IMR-90 (cell line): Measurements from ENCODE around the gene C6orf52. TPM values are rescaled to one million over a fixed set of nuclear protein-coding genes. Genes with fewer than 3 reads are reported as not detected.
A peak's percentile ranks its signal among the peaks of the same experiment; 100 is the strongest.

Experiments
- ATAC-seq: fragments of 200-7000 bp; cut with Tn5 transposase; 2 replicates; pipeline ENCODE4 v1.9.1; 2020; ENCODE audit warnings: low read depth, mild to moderate bottlenecking, moderate library complexity
- BruUV-seq: library from RNA; stranded (reverse); fragments of 400-500 nt; replicated peaks from 2 replicates; lab custom pipeline; 2021; lab: Mats Ljungman, UMichigan
- CTCF ChIA-PET: fragments of 300-600 bp; formaldehyde crosslinking; extraction: SDS; loops from one replicate; lab custom pipeline; 2021; ENCODE audit warnings: antibody characterized with exemption; lab: Yijun Ruan, JAX
- POLR2A ChIA-PET: fragments of 300-600 bp; sonication (Branson Sonifier 250); formaldehyde crosslinking; loops from one replicate; lab custom pipeline; 2022; ENCODE audit warnings: antibody characterized with exemption; ENCODE audit not compliant: unreplicated experiment; lab: Charles Lee
- DNase-seq: peaks from one replicate; pipeline ENCODE4 v3.0.0; 2013
- H2AFZ ChIP-seq: replicated peaks from 2 replicates; pipeline ENCODE3; 2013; ENCODE audit warnings: low read length, mild to moderate bottlenecking; ENCODE audit not compliant: poor library complexity
- H2AK5ac ChIP-seq: 2 replicates; pipeline ENCODE4 v1.6.1; 2013; ENCODE audit warnings: low read depth, low read length, inconsistent platforms
- H2AK9ac ChIP-seq: replicated peaks from 2 replicates; pipeline ENCODE3; 2013; ENCODE audit warnings: mild to moderate bottlenecking, low read depth, low read length, moderate library complexity; ENCODE audit not compliant: poor library complexity
- H2BK120ac ChIP-seq: 2 replicates; pipeline ENCODE4 v1.6.1; 2013; ENCODE audit warnings: low read depth, low read length, inconsistent platforms
- H2BK15ac ChIP-seq: 3 replicates; pipeline ENCODE4 v1.6.1; 2013; ENCODE audit warnings: low read depth, low read length, inconsistent platforms
- H2BK20ac ChIP-seq: 2 replicates; pipeline ENCODE4 v1.6.1; 2013; ENCODE audit warnings: low read depth, mild to moderate bottlenecking, inconsistent platforms, low read length, moderate library complexity
- H2BK5ac ChIP-seq: 2 replicates; pipeline ENCODE4 v1.6.1; 2013; ENCODE audit warnings: mild to moderate bottlenecking, low read depth, low read length, inconsistent platforms; ENCODE audit not compliant: poor library complexity, severe bottlenecking
- H3K14ac ChIP-seq: replicated peaks from 2 replicates; pipeline ENCODE4 v1.6.1; 2013; ENCODE audit warnings: low read depth, low read length, inconsistent platforms
- H3K18ac ChIP-seq: 2 replicates; pipeline ENCODE4 v1.6.1; 2013; ENCODE audit warnings: low read depth, low read length, control low read depth
- H3K23ac ChIP-seq: 2 replicates; pipeline ENCODE4 v1.6.1; 2013; ENCODE audit warnings: low read depth, low read length, inconsistent platforms
- H3K27ac ChIP-seq: 2 replicates; pipeline ENCODE4 v1.5.1; 2013; ENCODE audit warnings: mild to moderate bottlenecking, control low read depth, low read length; ENCODE audit not compliant: insufficient read depth
- H3K27me3 ChIP-seq: 2 replicates; pipeline ENCODE4 v1.6.1; 2013; ENCODE audit warnings: low read length; ENCODE audit not compliant: control insufficient read depth, insufficient read depth
- H3K36me3 ChIP-seq: 2 replicates; pipeline ENCODE4 v1.6.1; 2013; ENCODE audit warnings: low read length, mixed read lengths; ENCODE audit not compliant: control insufficient read depth, insufficient read depth
- H3K4ac ChIP-seq: 2 replicates; pipeline ENCODE4 v1.6.1; 2013; ENCODE audit warnings: low read depth, low read length, inconsistent platforms
- H3K4me1 ChIP-seq: 2 replicates; pipeline ENCODE4 v1.6.1; 2013; ENCODE audit warnings: low read length, mixed read lengths; ENCODE audit not compliant: control insufficient read depth, insufficient read depth
- H3K4me2 ChIP-seq: 2 replicates; pipeline ENCODE4 v1.6.1; 2013; ENCODE audit warnings: low read depth, mild to moderate bottlenecking, control low read depth, low read length, moderate library complexity
- H3K4me3 ChIP-seq: 2 replicates; pipeline ENCODE4 v1.5.1; 2013; ENCODE audit warnings: low read depth, mild to moderate bottlenecking, control low read depth, low read length, moderate library complexity; ENCODE audit not compliant: insufficient read depth
- H3K56ac ChIP-seq: 2 replicates; pipeline ENCODE4 v1.6.1; 2013; ENCODE audit warnings: low read length, inconsistent platforms; ENCODE audit not compliant: insufficient read depth; ENCODE audit errors: extremely low read depth
- H3K79me1 ChIP-seq, 2 experiments: 2 replicates each; pipeline ENCODE4 v1.6.1; 2013; ENCODE audit warnings: low read length in 2 of 2, inconsistent platforms in 1 of 2, low read depth in 1 of 2
- H3K9ac ChIP-seq: 2 replicates; pipeline ENCODE4 v1.6.1; 2013; ENCODE audit warnings: low read depth, low read length, control low read depth
- H3K9me1 ChIP-seq: 2 replicates; pipeline ENCODE4 v1.6.1; 2013; ENCODE audit warnings: low read length, inconsistent platforms; ENCODE audit not compliant: insufficient read depth
- H3K9me3 ChIP-seq: 2 replicates; pipeline ENCODE4 v1.6.1; 2013; ENCODE audit warnings: low read length; ENCODE audit not compliant: control insufficient read depth, insufficient read depth
- H4K20me1 ChIP-seq: 2 replicates; pipeline ENCODE4 v1.6.1; 2013; ENCODE audit warnings: low read length, inconsistent platforms; ENCODE audit not compliant: insufficient read depth
- H4K5ac ChIP-seq: 2 replicates; pipeline ENCODE4 v1.6.1; 2013; ENCODE audit warnings: mild to moderate bottlenecking, low read depth, low read length, control low read depth
- H4K8ac ChIP-seq, 2 experiments: 2 replicates each; pipeline ENCODE4 v1.6.1; 2013; ENCODE audit warnings: low read depth in 2 of 2, low read length in 2 of 2, control low read depth in 1 of 2, inconsistent platforms in 1 of 2
- H4K91ac ChIP-seq: 2 replicates; pipeline ENCODE4 v1.6.1; 2013; ENCODE audit warnings: low read depth, low read length, inconsistent platforms; ENCODE audit not compliant: insufficient read depth
- BHLHE40 ChIP-seq: fragments of 150-350 bp; IDR thresholded peaks from 2 replicates; pipeline ENCODE4 v1.6.1; 2016; ENCODE audit warnings: mild to moderate bottlenecking, low read depth, low read length
- CEBPB ChIP-seq: IDR thresholded peaks from 2 replicates; pipeline ENCODE4 v1.6.1; 2012; ENCODE audit warnings: low read depth, low read length, improper control_type of control experiment
- CHD1 ChIP-seq: IDR thresholded peaks from 2 replicates; pipeline ENCODE4 v1.6.1; 2012; ENCODE audit warnings: low read depth, low read length, improper control_type of control experiment
- FOS ChIP-seq: fragments of 150-350 bp; IDR thresholded peaks from 2 replicates; pipeline ENCODE4 v1.6.1; 2016; ENCODE audit warnings: low read depth, low read length
- MAZ ChIP-seq: IDR thresholded peaks from 2 replicates; pipeline ENCODE4 v1.6.1; 2012; ENCODE audit warnings: low read depth, mild to moderate bottlenecking, low read length, improper control_type of control experiment, moderate library complexity, borderline replicate concordance
- MXI1 ChIP-seq: IDR thresholded peaks from 2 replicates; pipeline ENCODE4 v1.6.1; 2012; ENCODE audit warnings: low read depth, mild to moderate bottlenecking, low read length, moderate library complexity, borderline replicate concordance
- NFE2L2 ChIP-seq: fragments of 150-350 bp; IDR thresholded peaks from 2 replicates; pipeline ENCODE4 v1.6.1; 2016; ENCODE audit warnings: low read depth, mild to moderate bottlenecking, low read length
- POLR2A ChIP-seq: IDR thresholded peaks from 2 replicates; pipeline ENCODE4 v1.6.1; 2012; ENCODE audit warnings: mild to moderate bottlenecking, low read depth, low read length
- RAD21 ChIP-seq: IDR thresholded peaks from 2 replicates; pipeline ENCODE4 v1.6.1; 2012; ENCODE audit warnings: low read length, improper control_type of control experiment
- RCOR1 ChIP-seq: IDR thresholded peaks from 2 replicates; pipeline ENCODE4 v1.6.1; 2012; ENCODE audit warnings: mild to moderate bottlenecking, low read length, improper control_type of control experiment; ENCODE audit not compliant: insufficient replicate concordance
- RFX5 ChIP-seq: IDR thresholded peaks from 2 replicates; pipeline ENCODE4 v1.8.0; 2012; ENCODE audit warnings: low read depth, mild to moderate bottlenecking, low read length, moderate library complexity
- SMC3 ChIP-seq: fragments of 150-350 bp; IDR thresholded peaks from 2 replicates; pipeline ENCODE4 v1.6.1; 2016; ENCODE audit warnings: low read depth, mild to moderate bottlenecking, antibody characterized with exemption, low read length, moderate library complexity
- WGBS, 2 experiments: methylation state at CpG; one replicate each; pipeline versions ENCODE4 v1.1.5 to v1.1.7; 2013; ENCODE audit warnings: missing lambda C conversion rate in 2 of 2; ENCODE audit not compliant: insufficient read length in 1 of 2; ENCODE audit errors: extremely low coverage in 2 of 2; 5-methylcytosine and 5-hydroxymethylcytosine counted together
- dilution Hi-C: fragments of 300-500 bp; cut with HindIII; formaldehyde crosslinking; loops from one replicate; pipeline ENCODE4 v1.14.3; 2018; ENCODE audit warnings: low sequenced_read_pairs; ENCODE audit not compliant: unreplicated experiment
- in situ Hi-C: fragments of 300-500 bp; cut with MboI; formaldehyde crosslinking; loops from 3 replicates; pipeline ENCODE4 v1.14.3; 2019; ENCODE audit warnings: low sequenced_read_pairs, inconsistent platforms, mixed read lengths
- intact Hi-C: fragments of 100-400 bp; cut with micrococcal nuclease; formaldehyde crosslinking; loops from 2 replicates; pipeline ENCODE4 v1.10.0; 2022
- polyA plus RNA-seq, 3 experiments: library from polyadenylated mRNA; depleted of rRNA; stranded (reverse); fragments of >200 nt; gene quantifications; 2 replicates each; pipeline ENCODE4 v1.2.3, GENCODE V29; 2012; ENCODE audit warnings: low replicate concordance in 1 of 3
- total RNA-seq: library from RNA; depleted of rRNA; stranded (reverse); fragments of >200 nt; gene quantifications from 2 replicates; pipeline ENCODE4 v1.2.3, GENCODE V29; 2012
- TF ChIP-seq, protein P1 (sequence below): conservative IDR thresholded peaks from 2 replicates; pipeline ENCODE4 v1.5.1; 2012; ENCODE audit warnings: mild to moderate bottlenecking, low read depth, low read length, improper control_type of control experiment

C6orf52 gene
- total and polyA plus RNA-seq, 2 of the 4 experiments (the other 2 are of a cell fraction), result 0.31 TPM; not detected in 1

- H2BK5ac ChIP-seq, result peak overlapping the region; percentile 89
- dilution Hi-C loops, result no loop called here
These were observed 756 bp upstream of the C6orf52 start for GRCh38 chr6:10695086-10695657.

More at GRCh38 chr6:10695086-10695657, 756 bp upstream of the C6orf52 start:
- TSS peak; percentile 77 for BruUV-seq
- H3K9ac ChIP-seq, result peak overlapping the region; percentile 79
- peak overlapping the region; percentile 77 for H3K56ac ChIP-seq
- peak overlapping the region; percentile 97; the same call in 1 of the 2 replicates for H4K91ac ChIP-seq
- peak overlapping the region; percentile 65; the same call in 1 of the 2 replicates for H3K4ac ChIP-seq
- H3K4me2 ChIP-seq, result peak overlapping the region; percentile 99
- 0% methylated on average over 4 of the region's 17 CpGs; no CpG with 5 or more reads in 1 of the 2 experiments for WGBS, 2 experiments
- peak overlapping the region; percentile 82 for H3K4me3 ChIP-seq
- H3K27ac ChIP-seq, result peak overlapping the region; percentile 86
- H2AK9ac ChIP-seq, result peak overlapping the region; percentile 88
- no peak overlapping the region for H2BK15ac ChIP-seq
- H2BK120ac ChIP-seq, result no peak overlapping the region
- DNase-seq (peak; percentile 0), ATAC-seq (no peak)
- H3K9me3 ChIP-seq, result no peaks in the 10 kb centered on the region
- 0 out of 2 replicates have a peak overlapping the region, but pooled peaks have one; percentile 44 for H2AK5ac ChIP-seq
- H2BK20ac ChIP-seq, result no peak overlapping the region
- H3K27me3 ChIP-seq, result no peaks in the 10 kb centered on the region
- peaks cover 2% of the 10 kb centered on the region; the same call in 1 of the 2 replicates for H3K4me1 ChIP-seq
- H3K36me3 ChIP-seq, result peaks cover 5% of the 10 kb centered on the region
- no peak for TF ChIP-seq NFE2L2
- no peak for TF ChIP-seq RAD21
- TF ChIP-seq FOS, result no peak
- TF ChIP-seq RCOR1, result no peak
- TF ChIP-seq CHD1, result no peak
- TF ChIP-seq, protein P1, sequence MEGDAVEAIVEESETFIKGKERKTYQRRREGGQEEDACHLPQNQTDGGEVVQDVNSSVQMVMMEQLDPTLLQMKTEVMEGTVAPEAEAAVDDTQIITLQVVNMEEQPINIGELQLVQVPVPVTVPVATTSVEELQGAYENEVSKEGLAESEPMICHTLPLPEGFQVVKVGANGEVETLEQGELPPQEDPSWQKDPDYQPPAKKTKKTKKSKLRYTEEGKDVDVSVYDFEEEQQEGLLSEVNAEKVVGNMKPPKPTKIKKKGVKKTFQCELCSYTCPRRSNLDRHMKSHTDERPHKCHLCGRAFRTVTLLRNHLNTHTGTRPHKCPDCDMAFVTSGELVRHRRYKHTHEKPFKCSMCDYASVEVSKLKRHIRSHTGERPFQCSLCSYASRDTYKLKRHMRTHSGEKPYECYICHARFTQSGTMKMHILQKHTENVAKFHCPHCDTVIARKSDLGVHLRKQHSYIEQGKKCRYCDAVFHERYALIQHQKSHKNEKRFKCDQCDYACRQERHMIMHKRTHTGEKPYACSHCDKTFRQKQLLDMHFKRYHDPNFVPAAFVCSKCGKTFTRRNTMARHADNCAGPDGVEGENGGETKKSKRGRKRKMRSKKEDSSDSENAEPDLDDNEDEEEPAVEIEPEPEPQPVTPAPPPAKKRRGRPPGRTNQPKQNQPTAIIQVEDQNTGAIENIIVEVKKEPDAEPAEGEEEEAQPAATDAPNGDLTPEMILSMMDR, result no peak
- no peak for TF ChIP-seq MXI1
- no peak for TF ChIP-seq BHLHE40
- TF ChIP-seq SMC3, result no peak
- no peak for TF ChIP-seq MAZ
- TF ChIP-seq RFX5, result no peak
- TF ChIP-seq POLR2A, result no peak
- no peak for TF ChIP-seq CEBPB
- peak overlapping the region; percentile 37; the same call in 1 of the 2 replicates for H3K14ac ChIP-seq
- peaks cover 28 to 36% of the 10 kb centered on the region in 2 experiments for H3K79me1 ChIP-seq
- peak overlapping the region; percentile 95 for H2AFZ ChIP-seq
- ChIA-PET CTCF (interaction anchor here (0.7 to 0.9 kb wide), 2 partner anchors 19 to 167 kb away, joined by 3 read pairs; no protein-coding TSS in a partner anchor), POLR2A (interaction anchor here (1.0 kb wide), 1 partner anchor 216 kb away, joined by 11 read pairs; no protein-coding TSS in a partner anchor)
- H4K5ac ChIP-seq, result peak overlapping the region; percentile 69
- H3K18ac ChIP-seq, result no peak overlapping the region
- in situ Hi-C loops, result no loop called here
- H4K8ac ChIP-seq, result peak overlapping the region; percentile 48 to 85
- intact Hi-C loops, result loop anchor here (2.0 kb wide), 2 partner anchors 82 to 106 kb away; no protein-coding TSS in a partner anchor
- peak overlapping the region; percentile 20; the same call in 1 of the 2 replicates for H3K23ac ChIP-seq
- no peaks in the 10 kb centered on the region for H4K20me1 ChIP-seq
- H3K9me1 ChIP-seq, result peaks cover 3% of the 10 kb centered on the region; the same call in 1 of the 2 replicates
